ENCODE data around the gene TMEM52B.

- TF ChIP-seq THAP12 (CRISPR knock-in tag; IDR thresholded peaks at IDR 0.05): no peak
- no peak for TF ChIP-seq HDAC2 (IDR thresholded peaks at IDR 0.05)
- no peak for TF ChIP-seq CTCF (IDR thresholded peaks at IDR 0.05 in 2 of 3, conservative IDR thresholded peaks at IDR 0.05 in 1 of 3; ENCODE audit: insufficient read depth in 2 of 3, low read depth in 1 of 3, low read length in 3 of 3)
Measured at GRCh38 chr12:10175846-10176636, 2.8 kb upstream of the TMEM52B start.

All from K562 (cell line).